GM23338 (cell line): ENCODE results near the gene ISX.
"Not testable (repeated sequence)": the region's sequence is repeated elsewhere in the genome, so short reads cannot be mapped to it uniquely, and the experiment has no call there.

Experiments
- EZH2 ChIP-seq: fragments of 200-600 bp; sonication (generic); IDR thresholded peaks from one replicate; pipeline ENCODE4 v1.8.0; 2017; ENCODE audit warnings: antibody characterized with exemption, mild to moderate bottlenecking, low read depth; ENCODE audit not compliant: unreplicated experiment
- POLR2AphosphoS5 ChIP-seq: IDR thresholded peaks from 2 replicates; pipeline ENCODE4 v1.6.1; 2016; ENCODE audit warnings: antibody characterized with exemption, low read depth
- ZNF331 ChIP-seq: fragments of 250-450 bp; sonication (Bioruptor Pico); IDR thresholded peaks from 2 replicates; pipeline ENCODE4 v1.5.0; 2020; ENCODE audit warnings: low read depth, mild to moderate bottlenecking, moderate library complexity
- TF ChIP-seq, protein P1 (sequence below), 2 experiments: fragments of 200-600 bp in 1 of 2; sonication (generic) in 1 of 2; conservative IDR thresholded peaks; 2 replicates each; pipeline versions ENCODE4 v1.5.1 to v1.6.1; 2016 to 2017; ENCODE audit warnings: antibody characterized with exemption in 2 of 2, low read depth in 2 of 2, mild to moderate bottlenecking in 2 of 2, moderate library complexity in 1 of 2

DNA sequence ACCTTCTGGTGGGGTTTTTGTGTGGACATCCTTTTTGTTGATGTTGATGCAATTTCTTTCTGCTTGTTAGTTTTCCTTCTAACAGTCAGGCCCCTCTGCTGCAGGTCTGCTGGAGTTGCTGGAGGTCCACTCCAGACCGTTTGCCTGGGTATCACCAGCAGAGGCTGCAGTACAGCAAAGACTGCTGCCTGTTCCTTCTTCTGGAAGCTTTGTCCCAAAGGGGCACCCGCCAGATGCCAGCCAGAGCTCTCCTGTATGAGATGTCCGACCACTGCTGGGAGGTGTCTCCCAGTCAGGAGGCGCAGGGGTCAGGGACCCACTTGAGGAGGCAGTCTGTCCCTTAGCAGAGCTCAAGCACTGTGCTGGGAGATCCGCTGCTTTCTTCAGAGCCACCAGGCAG is 35.8 kb upstream of the ISX start:
- TF ChIP-seq, protein P1, sequence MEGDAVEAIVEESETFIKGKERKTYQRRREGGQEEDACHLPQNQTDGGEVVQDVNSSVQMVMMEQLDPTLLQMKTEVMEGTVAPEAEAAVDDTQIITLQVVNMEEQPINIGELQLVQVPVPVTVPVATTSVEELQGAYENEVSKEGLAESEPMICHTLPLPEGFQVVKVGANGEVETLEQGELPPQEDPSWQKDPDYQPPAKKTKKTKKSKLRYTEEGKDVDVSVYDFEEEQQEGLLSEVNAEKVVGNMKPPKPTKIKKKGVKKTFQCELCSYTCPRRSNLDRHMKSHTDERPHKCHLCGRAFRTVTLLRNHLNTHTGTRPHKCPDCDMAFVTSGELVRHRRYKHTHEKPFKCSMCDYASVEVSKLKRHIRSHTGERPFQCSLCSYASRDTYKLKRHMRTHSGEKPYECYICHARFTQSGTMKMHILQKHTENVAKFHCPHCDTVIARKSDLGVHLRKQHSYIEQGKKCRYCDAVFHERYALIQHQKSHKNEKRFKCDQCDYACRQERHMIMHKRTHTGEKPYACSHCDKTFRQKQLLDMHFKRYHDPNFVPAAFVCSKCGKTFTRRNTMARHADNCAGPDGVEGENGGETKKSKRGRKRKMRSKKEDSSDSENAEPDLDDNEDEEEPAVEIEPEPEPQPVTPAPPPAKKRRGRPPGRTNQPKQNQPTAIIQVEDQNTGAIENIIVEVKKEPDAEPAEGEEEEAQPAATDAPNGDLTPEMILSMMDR (conservative IDR thresholded peaks at IDR 0.05; ENCODE audit: low read depth in 2 of 2) = not testable (repeated sequence)
- TF ChIP-seq EZH2; ZNF331 (CRISPR knock-in tag); POLR2AphosphoS5: not testable (repeated sequence)
